ENCODE data around the gene RAB4B.
A peak's percentile ranks its signal among the peaks of the same experiment; 100 is the strongest.

The RAB4B gene

DNA sequence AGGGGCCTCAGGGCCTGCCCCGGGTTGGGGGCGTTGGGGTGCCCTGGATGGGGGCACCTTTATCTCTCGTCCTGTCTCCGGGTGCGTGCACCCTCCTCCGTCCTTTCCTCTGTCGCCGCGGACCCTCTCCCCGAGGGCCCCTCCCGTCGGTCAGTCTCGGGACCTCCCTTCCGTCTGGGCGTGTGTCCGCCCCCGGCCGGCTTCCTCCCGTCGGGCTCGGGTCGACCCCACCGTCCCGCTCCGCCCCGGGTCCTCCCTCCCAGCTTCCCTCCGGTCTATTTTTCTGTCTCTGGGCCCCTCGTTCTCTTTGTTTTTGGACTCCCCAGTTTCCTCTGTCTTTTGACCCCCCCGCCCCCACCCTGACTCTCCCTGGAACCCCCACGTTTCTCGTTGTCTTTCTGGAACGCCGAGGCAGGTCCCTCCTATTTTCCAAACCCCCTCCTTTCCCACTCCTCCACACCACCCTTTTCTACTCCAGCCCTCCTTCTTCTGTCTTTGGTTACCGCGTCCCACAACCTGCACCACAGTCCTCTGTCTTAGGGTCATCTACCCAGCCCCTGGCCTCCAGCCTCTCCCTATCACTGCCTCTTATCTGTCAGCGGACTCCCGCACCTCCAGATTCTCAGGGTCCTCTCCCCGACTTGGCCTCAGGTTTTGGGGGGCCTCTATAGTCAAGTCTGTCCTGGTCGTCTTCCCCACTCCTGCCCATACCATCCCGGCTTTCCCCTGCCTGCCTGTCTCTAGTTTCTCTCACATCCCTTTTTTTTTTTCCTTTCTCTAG, 21.7 kb downstream of the RAB4B start (continued):
- no peak for TF ChIP-seq ZNF138 (tag by site-specific recombination; IDR thresholded peaks at IDR 0.05; ENCODE audit: borderline replicate concordance)
- peak; percentile 99 for TF ChIP-seq GLIS2 (tag by site-specific recombination; IDR thresholded peaks at IDR 0.05)
- TF ChIP-seq ZNF626 (tag by site-specific recombination; IDR thresholded peaks at IDR 0.05), result no peak
- no peak for TF ChIP-seq ZNF175 (tag by site-specific recombination; IDR thresholded peaks at IDR 0.05)
- no peak for TF ChIP-seq ZNF133 (tag by site-specific recombination; IDR thresholded peaks at IDR 0.05)
- no peak for TF ChIP-seq ZNF677 (tag by site-specific recombination; IDR thresholded peaks at IDR 0.05)
- no peak for TF ChIP-seq FEZF1 (tag by site-specific recombination; IDR thresholded peaks at IDR 0.05)
- TF ChIP-seq, protein P1, sequence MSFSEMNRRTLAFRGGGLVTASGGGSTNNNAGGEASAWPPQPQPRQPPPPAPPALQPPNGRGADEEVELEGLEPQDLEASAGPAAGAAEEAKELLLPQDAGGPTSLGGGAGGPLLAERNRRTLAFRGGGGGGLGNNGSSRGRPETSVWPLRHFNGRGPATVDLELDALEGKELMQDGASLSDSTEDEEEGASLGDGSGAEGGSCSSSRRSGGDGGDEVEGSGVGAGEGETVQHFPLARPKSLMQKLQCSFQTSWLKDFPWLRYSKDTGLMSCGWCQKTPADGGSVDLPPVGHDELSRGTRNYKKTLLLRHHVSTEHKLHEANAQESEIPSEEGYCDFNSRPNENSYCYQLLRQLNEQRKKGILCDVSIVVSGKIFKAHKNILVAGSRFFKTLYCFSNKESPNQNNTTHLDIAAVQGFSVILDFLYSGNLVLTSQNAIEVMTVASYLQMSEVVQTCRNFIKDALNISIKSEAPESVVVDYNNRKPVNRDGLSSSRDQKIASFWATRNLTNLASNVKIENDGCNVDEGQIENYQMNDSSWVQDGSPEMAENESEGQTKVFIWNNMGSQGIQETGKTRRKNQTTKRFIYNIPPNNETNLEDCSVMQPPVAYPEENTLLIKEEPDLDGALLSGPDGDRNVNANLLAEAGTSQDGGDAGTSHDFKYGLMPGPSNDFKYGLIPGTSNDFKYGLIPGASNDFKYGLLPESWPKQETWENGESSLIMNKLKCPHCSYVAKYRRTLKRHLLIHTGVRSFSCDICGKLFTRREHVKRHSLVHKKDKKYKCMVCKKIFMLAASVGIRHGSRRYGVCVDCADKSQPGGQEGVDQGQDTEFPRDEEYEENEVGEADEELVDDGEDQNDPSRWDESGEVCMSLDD (tag by site-specific recombination; IDR thresholded peaks at IDR 0.05), result peak; percentile 91
- peak; percentile 96 for TF ChIP-seq SP3 (tag by site-specific recombination; IDR thresholded peaks at IDR 0.05)
- TF ChIP-seq KLF9 (tag by site-specific recombination; IDR thresholded peaks at IDR 0.05; ENCODE audit: low read depth), result peak; percentile 74
- TF ChIP-seq, protein P2, sequence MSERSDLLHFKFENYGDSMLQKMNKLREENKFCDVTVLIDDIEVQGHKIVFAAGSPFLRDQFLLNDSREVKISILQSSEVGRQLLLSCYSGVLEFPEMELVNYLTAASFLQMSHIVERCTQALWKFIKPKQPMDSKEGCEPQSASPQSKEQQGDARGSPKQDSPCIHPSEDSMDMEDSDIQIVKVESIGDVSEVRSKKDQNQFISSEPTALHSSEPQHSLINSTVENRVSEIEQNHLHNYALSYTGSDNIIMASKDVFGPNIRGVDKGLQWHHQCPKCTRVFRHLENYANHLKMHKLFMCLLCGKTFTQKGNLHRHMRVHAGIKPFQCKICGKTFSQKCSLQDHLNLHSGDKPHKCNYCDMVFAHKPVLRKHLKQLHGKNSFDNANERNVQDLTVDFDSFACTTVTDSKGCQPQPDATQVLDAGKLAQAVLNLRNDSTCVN (tag by site-specific recombination; optimal IDR thresholded peaks at IDR 0.05), result peak; percentile 72
- no peak for TF ChIP-seq ZNF558 (tag by site-specific recombination; IDR thresholded peaks at IDR 0.05)
- TF ChIP-seq ZFHX2 (tag by site-specific recombination; conservative IDR thresholded peaks at IDR 0.05), result peak; percentile 94
- TF ChIP-seq KLF1 (tag by site-specific recombination; IDR thresholded peaks at IDR 0.05), result peak; percentile 94
- TF ChIP-seq ZNF211 (tag by site-specific recombination; IDR thresholded peaks at IDR 0.05; ENCODE audit: low read depth), result no peak
- TF ChIP-seq ZNF76 (tag by site-specific recombination; IDR thresholded peaks at IDR 0.05; ENCODE audit: borderline replicate concordance, low read depth), result peak; percentile 85
- TF ChIP-seq ZBTB21 (tag by site-specific recombination; IDR thresholded peaks at IDR 0.05), result peak; percentile 6; the same call in 1 of the 2 replicates
- TF ChIP-seq, protein P3, sequence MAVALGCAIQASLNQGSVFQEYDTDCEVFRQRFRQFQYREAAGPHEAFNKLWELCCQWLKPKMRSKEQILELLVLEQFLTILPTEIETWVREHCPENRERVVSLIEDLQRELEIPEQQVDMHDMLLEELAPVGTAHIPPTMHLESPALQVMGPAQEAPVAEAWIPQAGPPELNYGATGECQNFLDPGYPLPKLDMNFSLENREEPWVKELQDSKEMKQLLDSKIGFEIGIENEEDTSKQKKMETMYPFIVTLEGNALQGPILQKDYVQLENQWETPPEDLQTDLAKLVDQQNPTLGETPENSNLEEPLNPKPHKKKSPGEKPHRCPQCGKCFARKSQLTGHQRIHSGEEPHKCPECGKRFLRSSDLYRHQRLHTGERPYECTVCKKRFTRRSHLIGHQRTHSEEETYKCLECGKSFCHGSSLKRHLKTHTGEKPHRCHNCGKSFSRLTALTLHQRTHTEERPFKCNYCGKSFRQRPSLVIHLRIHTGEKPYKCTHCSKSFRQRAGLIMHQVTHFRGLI (tag by site-specific recombination; IDR thresholded peaks at IDR 0.05), result peak; percentile 37; the same call in 1 of the 2 replicates
- TF ChIP-seq, protein P4, sequence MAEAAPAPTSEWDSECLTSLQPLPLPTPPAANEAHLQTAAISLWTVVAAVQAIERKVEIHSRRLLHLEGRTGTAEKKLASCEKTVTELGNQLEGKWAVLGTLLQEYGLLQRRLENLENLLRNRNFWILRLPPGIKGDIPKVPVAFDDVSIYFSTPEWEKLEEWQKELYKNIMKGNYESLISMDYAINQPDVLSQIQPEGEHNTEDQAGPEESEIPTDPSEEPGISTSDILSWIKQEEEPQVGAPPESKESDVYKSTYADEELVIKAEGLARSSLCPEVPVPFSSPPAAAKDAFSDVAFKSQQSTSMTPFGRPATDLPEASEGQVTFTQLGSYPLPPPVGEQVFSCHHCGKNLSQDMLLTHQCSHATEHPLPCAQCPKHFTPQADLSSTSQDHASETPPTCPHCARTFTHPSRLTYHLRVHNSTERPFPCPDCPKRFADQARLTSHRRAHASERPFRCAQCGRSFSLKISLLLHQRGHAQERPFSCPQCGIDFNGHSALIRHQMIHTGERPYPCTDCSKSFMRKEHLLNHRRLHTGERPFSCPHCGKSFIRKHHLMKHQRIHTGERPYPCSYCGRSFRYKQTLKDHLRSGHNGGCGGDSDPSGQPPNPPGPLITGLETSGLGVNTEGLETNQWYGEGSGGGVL (tag by site-specific recombination; IDR thresholded peaks at IDR 0.05), result peak; percentile 80
- peak; percentile 48; the same call in 1 of the 2 replicates for TF ChIP-seq ZNF423 (tag by site-specific recombination; IDR thresholded peaks at IDR 0.05)
- TF ChIP-seq, protein P5, sequence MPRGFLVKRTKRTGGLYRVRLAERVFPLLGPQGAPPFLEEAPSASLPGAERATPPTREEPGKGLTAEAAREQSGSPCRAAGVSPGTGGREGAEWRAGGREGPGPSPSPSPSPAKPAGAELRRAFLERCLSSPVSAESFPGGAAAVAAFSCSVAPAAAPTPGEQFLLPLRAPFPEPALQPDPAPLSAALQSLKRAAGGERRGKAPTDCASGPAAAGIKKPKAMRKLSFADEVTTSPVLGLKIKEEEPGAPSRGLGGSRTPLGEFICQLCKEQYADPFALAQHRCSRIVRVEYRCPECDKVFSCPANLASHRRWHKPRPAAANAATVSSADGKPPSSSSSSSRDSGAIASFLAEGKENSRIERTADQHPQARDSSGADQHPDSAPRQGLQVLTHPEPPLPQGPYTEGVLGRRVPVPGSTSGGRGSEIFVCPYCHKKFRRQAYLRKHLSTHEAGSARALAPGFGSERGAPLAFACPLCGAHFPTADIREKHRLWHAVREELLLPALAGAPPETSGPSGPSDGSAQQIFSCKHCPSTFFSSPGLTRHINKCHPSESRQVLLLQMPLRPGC (tag by site-specific recombination; IDR thresholded peaks at IDR 0.05), result peak; percentile 20; the same call in 1 of the 2 replicates
- TF ChIP-seq ZFP37 (tag by site-specific recombination; IDR thresholded peaks at IDR 0.05), result 0 out of 2 replicates have a peak, but pooled peaks have one; percentile 33
- TF ChIP-seq, protein P6, sequence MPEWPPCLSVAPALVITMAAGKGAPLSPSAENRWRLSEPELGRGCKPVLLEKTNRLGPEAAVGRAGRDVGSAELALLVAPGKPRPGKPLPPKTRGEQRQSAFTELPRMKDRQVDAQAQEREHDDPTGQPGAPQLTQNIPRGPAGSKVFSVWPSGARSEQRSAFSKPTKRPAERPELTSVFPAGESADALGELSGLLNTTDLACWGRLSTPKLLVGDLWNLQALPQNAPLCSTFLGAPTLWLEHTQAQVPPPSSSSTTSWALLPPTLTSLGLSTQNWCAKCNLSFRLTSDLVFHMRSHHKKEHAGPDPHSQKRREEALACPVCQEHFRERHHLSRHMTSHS (tag by site-specific recombination; IDR thresholded peaks at IDR 0.05), result no peak
- TF ChIP-seq ZNF146 (tag by site-specific recombination; IDR thresholded peaks at IDR 0.05), result no peak
- TF ChIP-seq ZNF529 (tag by site-specific recombination; IDR thresholded peaks at IDR 0.05; ENCODE audit: insufficient replicate concordance), result no peak
- no peak for TF ChIP-seq ZNF521 (tag by site-specific recombination; IDR thresholded peaks at IDR 0.05)
- no peak for TF ChIP-seq ZNF596 (tag by site-specific recombination; IDR thresholded peaks at IDR 0.05)
- TF ChIP-seq ZNF747 (tag by site-specific recombination; IDR thresholded peaks at IDR 0.05), result no peak
